Pancreas (tissue), 10 donors: ENCODE data around the gene GLTPD2. TPM values are rescaled to one million over a fixed set of nuclear protein-coding genes. Genes with fewer than 3 reads are reported as not detected.

Experiments used
- ATAC-seq, 4 donors: fragments of 200-7000 bp; cut with Tn5 transposase; one replicate each; pipeline versions ENCODE4 v1.8.0 to v1.9.1; 2020; ENCODE audit warnings: mild to moderate bottlenecking in 4 of 4, moderate library complexity in 4 of 4
- DNase-seq, 6 donors: peaks; one replicate each; pipeline ENCODE4 v3.0.0-alpha.2; 2020
- FAIRE-seq: peaks from 2 replicates; lab custom pipeline; 2012; peaks lifted over from hg19 to GRCh38; lab: Jason Lieb, UNC
- H3K27ac ChIP-seq, 4 donors: fragments of 200-600 bp; sonication (generic); 1 replicate in 3 of 4; 2 replicates in 1 of 4; pipeline versions ENCODE4 v1.5.0 to v1.8.0; 2020
- H3K27me3 ChIP-seq, 4 donors: fragments of 200-600 bp; one replicate each; pipeline ENCODE4 v1.8.0; 2021
- H3K36me3 ChIP-seq, 3 donors: fragments of 200-600 bp; sonication (generic) in 1 of 3; one replicate each; pipeline versions ENCODE4 v1.5.0 to v1.8.0; 2020 to 2021
- H3K4me1 ChIP-seq, 3 donors: fragments of 200-600 bp; one replicate each; pipeline ENCODE4 v1.8.0; 2021
- H3K4me3 ChIP-seq, 4 donors: fragments of 200-600 bp; sonication (generic) in 2 of 4; one replicate each; pipeline versions ENCODE4 v1.5.0 to v1.8.0; 2020 to 2021
- H3K9me3 ChIP-seq, 4 donors: fragments of 200-600 bp; one replicate each; pipeline ENCODE4 v1.8.0; 2021
- WGBS, 2 donors: extraction: QIAGEN DNeasy Blood & Tissue Kit; methylation state at CpG; one replicate each; pipeline ENCODE4 v1.1.7; 2013; 5-methylcytosine and 5-hydroxymethylcytosine counted together
- intact Hi-C, 3 donors: fragments of 100-400 bp; cut with DNase I; formaldehyde crosslinking; loops; one replicate each; pipeline versions ENCODE4 v1.11.1 to v1.14.2; 2022
- polyA plus RNA-seq, 2 donors: library from polyadenylated mRNA; stranded (reverse); fragments of 200-250 nt; gene quantifications; one replicate each; pipeline ENCODE4 v1.2.3, GENCODE V29; 2013
- total RNA-seq, 6 donors: library from RNA; stranded (reverse); fragmentation: NEBNext Ultra II Directional in 4 of 6; extraction: Animal tissue kit (Norgen Biotek cat#: 25700) in 4 of 6; gene quantifications; one replicate each; pipeline versions ENCODE4 v1.2.1 to v1.2.4, GENCODE V29; 2021 to 2023
- TF ChIP-seq, protein P1 (sequence below), 4 donors: fragments of 200-600 bp; sonication (generic) in 3 of 4; IDR thresholded peaks; one replicate each; pipeline versions ENCODE4 v1.5.0 to v1.8.0; 2021; ENCODE audit warnings: antibody characterized with exemption in 4 of 4
- donor health status: healthy with polysubstance abuse.
- donor health status: DM: no; HTN: no; CAD: no; lungs with moderate emphysema.
- donor health status: DM: no; HTN: no; CAD: no.
- donor health status: control.
- donor health status: control.
- donor health status: Bipolar disorder and iron deficiency.
- donor health status: DM: yes; HTN: yes; CAD: no.
- donor health status: DM: no; HTN: no; CAD: no.
- donor health status: DM: no; HTN: no; CAD: no.
- donor health status: DM: yes; HTN: yes; CAD: no.

Gene GLTPD2
- total and polyA plus RNA-seq, 8 donors: 0.23 to 0.39 TPM; not detected in 6

DNA sequence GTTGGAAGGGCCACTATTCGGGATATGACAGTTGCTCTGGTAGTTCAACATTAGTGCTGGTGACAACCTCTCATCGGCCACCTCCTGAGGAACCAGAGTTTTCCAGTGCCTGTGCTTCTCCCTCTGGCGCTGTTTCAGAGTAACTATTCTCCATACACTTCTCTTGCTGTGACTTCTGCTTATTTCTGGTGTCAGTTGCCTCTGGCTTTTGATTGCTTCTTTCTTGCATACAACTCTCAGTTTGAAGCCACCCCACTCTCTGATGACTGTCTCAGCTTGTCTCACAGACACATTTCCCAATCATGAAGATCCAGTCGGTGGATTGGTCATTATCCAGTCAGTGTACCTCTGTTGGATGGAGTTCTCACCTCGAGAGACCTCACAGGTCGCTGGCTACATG is 20.5 kb upstream of the GLTPD2 start:
- no peaks in the 10 kb centered on the region for H3K4me1 ChIP-seq
- H3K27ac ChIP-seq: no peak overlapping the region
- ATAC-seq (peak in 1 of 4 donors; percentile 8), DNase-seq (no peak), FAIRE-seq (no peak)
- H3K36me3 ChIP-seq: no peaks in the 10 kb centered on the region
- intact Hi-C loops: no loop called here
- no peaks in the 10 kb centered on the region for H3K9me3 ChIP-seq
- H3K4me3 ChIP-seq: no peak overlapping the region
- TF ChIP-seq, protein P1, sequence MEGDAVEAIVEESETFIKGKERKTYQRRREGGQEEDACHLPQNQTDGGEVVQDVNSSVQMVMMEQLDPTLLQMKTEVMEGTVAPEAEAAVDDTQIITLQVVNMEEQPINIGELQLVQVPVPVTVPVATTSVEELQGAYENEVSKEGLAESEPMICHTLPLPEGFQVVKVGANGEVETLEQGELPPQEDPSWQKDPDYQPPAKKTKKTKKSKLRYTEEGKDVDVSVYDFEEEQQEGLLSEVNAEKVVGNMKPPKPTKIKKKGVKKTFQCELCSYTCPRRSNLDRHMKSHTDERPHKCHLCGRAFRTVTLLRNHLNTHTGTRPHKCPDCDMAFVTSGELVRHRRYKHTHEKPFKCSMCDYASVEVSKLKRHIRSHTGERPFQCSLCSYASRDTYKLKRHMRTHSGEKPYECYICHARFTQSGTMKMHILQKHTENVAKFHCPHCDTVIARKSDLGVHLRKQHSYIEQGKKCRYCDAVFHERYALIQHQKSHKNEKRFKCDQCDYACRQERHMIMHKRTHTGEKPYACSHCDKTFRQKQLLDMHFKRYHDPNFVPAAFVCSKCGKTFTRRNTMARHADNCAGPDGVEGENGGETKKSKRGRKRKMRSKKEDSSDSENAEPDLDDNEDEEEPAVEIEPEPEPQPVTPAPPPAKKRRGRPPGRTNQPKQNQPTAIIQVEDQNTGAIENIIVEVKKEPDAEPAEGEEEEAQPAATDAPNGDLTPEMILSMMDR (IDR thresholded peaks at IDR 0.05): no peak
- H3K27me3 ChIP-seq: no peaks in the 10 kb centered on the region
- 61 to 74% methylated on average over 6 of the region's 6 CpGs for WGBS, 2 donors

DNA sequence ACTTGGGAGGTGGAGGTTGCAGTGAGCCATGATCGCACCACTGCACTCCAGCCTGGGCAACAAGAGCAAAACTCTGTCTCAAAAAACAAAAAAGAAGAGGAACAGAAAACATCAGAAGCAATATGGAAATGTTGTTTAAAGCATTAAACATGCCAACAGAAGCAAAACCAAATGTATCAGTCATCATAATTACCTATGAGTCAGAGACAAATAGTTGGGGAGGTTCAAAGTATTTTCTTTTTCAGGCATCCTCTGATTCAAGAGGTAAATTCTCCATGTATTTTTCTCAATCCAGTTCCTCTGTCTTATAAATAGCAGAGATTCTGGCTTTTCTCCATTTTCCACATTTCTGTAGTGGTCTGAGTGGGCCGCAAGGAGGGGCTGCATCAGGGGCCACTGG is 19.1 kb upstream of the GLTPD2 start:
- DNase-seq: no peak
- TF ChIP-seq, protein P1 (IDR thresholded peaks at IDR 0.05): no peak
- FAIRE-seq: no peak
- Histone ChIP-seq H3K4me3 (no peak overlapping the region), H3K36me3 (no peaks in the 10 kb centered on the region), H3K27me3 (no peaks in the 10 kb centered on the region), H3K4me1 (no peaks in the 10 kb centered on the region), H3K9me3 (no peaks in the 10 kb centered on the region), H3K27ac (no peak overlapping the region)
- 89 to 90% methylated on average over 2 of the region's 2 CpGs for WGBS, 2 donors
- intact Hi-C loops: no loop called here
- ATAC-seq: no peak

DNA sequence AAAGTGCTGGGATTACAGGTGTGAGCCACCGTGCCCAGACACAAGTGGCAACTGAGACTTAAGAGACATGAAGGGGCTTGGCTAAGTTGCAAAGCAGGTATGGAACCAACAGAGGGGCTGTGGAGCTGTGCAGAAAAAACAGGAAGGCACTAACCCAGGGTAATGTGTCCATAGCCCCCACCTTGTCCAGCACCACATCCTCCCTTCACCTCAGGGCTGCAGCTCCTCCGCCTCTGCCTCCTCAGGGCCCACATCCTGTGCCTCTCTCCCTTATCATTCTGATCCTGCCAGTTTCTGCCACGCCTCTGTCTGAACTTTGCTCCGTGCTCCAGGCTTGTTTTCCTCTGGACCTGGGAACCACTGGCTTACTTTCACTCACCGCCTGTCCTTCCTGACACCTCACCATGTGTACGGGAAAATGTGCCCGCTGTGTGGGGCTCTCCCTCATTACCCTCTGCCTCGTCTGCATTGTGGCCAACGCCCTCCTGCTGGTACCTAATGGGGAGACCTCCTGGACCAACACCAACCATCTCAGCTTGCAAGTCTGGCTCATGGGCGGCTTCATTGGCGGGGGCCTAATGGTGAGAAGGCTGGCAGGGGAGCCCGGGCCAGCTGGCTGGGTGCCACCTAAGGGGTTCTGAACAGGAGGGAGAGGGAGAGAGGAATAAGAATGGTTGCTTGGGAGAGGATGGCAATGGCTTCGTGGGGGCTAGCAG is 17.1 kb upstream of the GLTPD2 start, which contains the start of gene TM4SF5:
TSS of gene TM4SF5 (plus strand) at position 368 of the 716 bp plus-strand sequence. CDS start at position 405, 37 bp downstream.
- H3K27me3 ChIP-seq: no peaks in the 10 kb centered on the region
- no peaks in the 10 kb centered on the region for H3K4me1 ChIP-seq
- H3K36me3 ChIP-seq: no peaks in the 10 kb centered on the region
- no peak within 1 kb of the TSS for H3K4me3 ChIP-seq
- WGBS, 2 donors: 28 to 31% methylated on average over 13 of the region's 13 CpGs
- H3K27ac ChIP-seq: no peak within 1 kb of the TSS
- intact Hi-C loops: no loop called here
- ATAC-seq: peak; percentile 56 to 91 (median 84)
- H3K9me3 ChIP-seq: no peaks in the 10 kb centered on the region
- peak in 5 of 6 donors; percentile 14 to 62 (median 43) for DNase-seq
- no peak for FAIRE-seq
- TF ChIP-seq, protein P1 (IDR thresholded peaks at IDR 0.05): no peak

DNA sequence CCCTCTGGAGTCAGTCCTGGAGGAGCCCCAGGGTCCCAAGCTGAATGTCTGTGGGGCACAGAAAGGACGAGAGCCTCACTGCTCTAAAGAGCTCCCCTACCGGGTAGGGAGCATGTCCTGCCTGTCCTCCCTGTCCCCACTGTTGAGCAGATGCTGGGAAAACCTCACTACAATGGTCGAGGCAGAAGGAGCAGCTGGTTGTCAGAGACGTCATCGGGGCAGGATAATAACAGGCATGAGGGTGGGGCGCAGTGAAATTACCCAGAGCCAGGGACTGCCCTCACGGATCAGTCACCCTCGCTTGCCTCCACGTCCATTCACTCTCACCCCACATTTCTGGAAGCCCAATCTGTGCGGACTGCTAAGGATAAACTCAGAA is 16.5 kb upstream of the GLTPD2 start:
- H3K4me3 ChIP-seq: no peak overlapping the region
- peak in 1 of 4 donors; percentile 17 for ATAC-seq
- no peak overlapping the region for H3K27ac ChIP-seq
- 66 to 71% methylated on average over 10 of the region's 10 CpGs for WGBS, 2 donors
- H3K27me3 ChIP-seq: no peaks in the 10 kb centered on the region
- no peak for FAIRE-seq
- H3K36me3 ChIP-seq: no peaks in the 10 kb centered on the region
- DNase-seq: no peak
- intact Hi-C loops: no loop called here
- H3K4me1 ChIP-seq: no peaks in the 10 kb centered on the region
- TF ChIP-seq, protein P1 (IDR thresholded peaks at IDR 0.05): no peak
- no peaks in the 10 kb centered on the region for H3K9me3 ChIP-seq
